NOMO-1 treated with DMSO at 0.1 percent for 48 hours (cell line): ENCODE results near the gene PCDHGA1.

Source experiments
- DNase-seq: peaks from one replicate; lab custom pipeline; 2025; ENCODE audit not compliant: unreplicated experiment; lab: John Stamatoyannopoulos, UW

PCDHGA1 gene

GRCh38 chr5:141528291-141528984 is 198.1 kb downstream of the PCDHGA1 start:
- DNase-seq = no peak

- DNase-seq = no peak
These were observed 198.7 kb downstream of the PCDHGA1 start for GRCh38 chr5:141529002-141529401.

GRCh38 chr5:141529873-141530272 is 199.6 kb downstream of the PCDHGA1 start:
- DNase-seq = no peak

GRCh38 chr5:141532726-141533125 is 202.4 kb downstream of the PCDHGA1 start:
- DNase-seq = no peak

- no peak for DNase-seq
These were observed 203.6 kb downstream of the PCDHGA1 start for GRCh38 chr5:141533897-141534296.

GRCh38 chr5:141534492-141535213 is 204.3 kb downstream of the PCDHGA1 start:
- DNase-seq = no peak

- no peak for DNase-seq
These were observed 212.7 kb downstream of the PCDHGA1 start for GRCh38 chr5:141543053-141543452.

GRCh38 chr5:141547488-141547887 is 217.2 kb downstream of the PCDHGA1 start:
- DNase-seq = no peak

GRCh38 chr5:141547921-141548320 is 217.6 kb downstream of the PCDHGA1 start:
- DNase-seq = no peak

GRCh38 chr5:141557681-141558136 is 227.4 kb downstream of the PCDHGA1 start:
- peak; percentile 71 for DNase-seq

GRCh38 chr5:141558150-141558549 is 227.8 kb downstream of the PCDHGA1 start:
- no peak for DNase-seq

- DNase-seq = no peak
These were observed 229.1 kb downstream of the PCDHGA1 start for GRCh38 chr5:141559461-141559860.

GRCh38 chr5:141560151-141560550 is 229.8 kb downstream of the PCDHGA1 start:
- DNase-seq = no peak

GRCh38 chr5:141560725-141561483 is 230.6 kb downstream of the PCDHGA1 start:
- no peak for DNase-seq
